ENCODE data around the gene KCNJ9. TPM values are rescaled to one million over a fixed set of nuclear protein-coding genes. Genes with fewer than 3 reads are reported as not detected.

The KCNJ9 gene
- total RNA-seq, 1 experiment from 2014 or later: 0.05 TPM

DNA sequence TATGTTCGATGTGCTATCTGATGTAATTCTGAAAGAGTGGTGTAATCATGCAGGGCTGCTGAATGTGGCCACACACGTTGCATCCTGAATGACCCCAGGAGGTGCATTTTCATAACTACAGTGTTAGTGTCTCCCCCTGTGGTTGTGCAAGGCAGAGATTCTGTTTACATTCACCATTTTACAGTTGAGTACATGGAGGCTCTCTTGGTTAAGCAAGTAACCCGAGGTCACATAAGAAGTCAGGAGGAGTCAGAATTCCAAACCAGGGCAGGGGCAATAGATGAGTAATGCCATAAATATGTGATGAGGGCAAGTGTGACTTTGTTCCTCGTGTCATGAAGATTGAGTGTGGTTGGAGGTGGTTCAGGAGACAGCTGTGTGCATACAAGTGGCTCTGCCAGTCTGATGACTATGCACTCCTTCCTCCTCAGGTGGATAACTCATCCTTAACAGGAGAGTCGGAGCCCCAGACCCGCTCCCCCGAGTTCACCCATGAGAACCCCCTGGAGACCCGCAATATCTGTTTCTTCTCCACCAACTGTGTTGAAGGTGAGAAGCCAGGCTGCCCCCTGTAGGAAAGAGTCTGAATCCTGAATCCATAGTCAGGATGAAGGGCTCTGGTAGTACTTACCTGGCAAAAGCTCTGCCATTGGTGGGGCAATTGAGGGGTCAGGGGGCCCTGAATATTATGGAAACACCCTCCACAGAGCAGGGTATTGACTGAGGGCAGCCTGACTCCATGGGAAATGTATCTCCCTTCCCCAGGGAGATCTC lies 43.6 kb downstream of the KCNJ9 start:
- Histone ChIP-seq H3K9me3 (ENCODE audit: control insufficient read depth in 1 of 2, insufficient read depth in 1 of 2, low read depth in 1 of 2, low read length in 2 of 2) (no peaks in the 10 kb centered on the region), H3K79me2 (ENCODE audit: insufficient read depth, low read length) (no peaks in the 10 kb centered on the region), H4K20me1 (ENCODE audit: insufficient read depth) (no peaks in the 10 kb centered on the region), H3K27me3 (ENCODE audit: insufficient read depth, low read length) (no peaks in the 10 kb centered on the region), H3K4me1 (ENCODE audit: control insufficient read depth in 1 of 2, insufficient read depth in 2 of 2, low read length in 2 of 2) (peaks cover 15 to 31% of the 10 kb centered on the region in 2 experiments), H3K36me3 (ENCODE audit: control insufficient read depth in 1 of 2, insufficient read depth in 2 of 2, low read length in 2 of 2) (no peaks in the 10 kb centered on the region), H3K9ac (ENCODE audit: low read length) (no peak overlapping the region), H3K4me2 (ENCODE audit: low read length) (peak overlapping the region; percentile 71), H3K9me2 (ENCODE audit: insufficient read depth) (0 out of 2 replicates have a peak, but pooled peaks cover 2% of the 10 kb centered on the region), H3K27ac (ENCODE audit: low read depth, low read length) (no peak overlapping the region), H3K4me3 (replicated peaks in 1 of 2; ENCODE audit: low read depth in 1 of 2, low read length in 2 of 2) (peak overlapping the region in 1 of 2 experiments; percentile 39; a peak in 2 of 4 replicates), H2AFZ (ENCODE audit: low read depth, low read length, poor library complexity, severe bottlenecking) (peak overlapping the region; percentile 31)
- RAD21 ChIA-PET (ENCODE audit: low non-redundant PET in 1 of 2, low total read pairs in 2 of 2, uncharacterized antibody in 2 of 2, unreplicated experiment in 2 of 2): interaction anchor here in 1 of 2 experiments (0.7 kb wide), 1 partner anchor 27 kb away, joined by 3 read pairs; the partner anchor contains the start of gene IGSF8
- CTCF ChIA-PET: interaction anchor here (1.2 to 1.6 kb wide), 2 partner anchors 9 to 68 kb away, joined by 3 read pairs; no protein-coding TSS in a partner anchor
- POLR2A ChIA-PET: no interaction called here
- DNase-seq (ENCODE audit: low read depth, low spot score) (peak; percentile 52), ATAC-seq (peak; percentile 78)
- intact Hi-C loops (cut with micrococcal nuclease): no loop called here
- TF ChIP-seq ZFX (IDR thresholded peaks at IDR 0.05): no peak
- no peak for TF ChIP-seq YY1 (IDR thresholded peaks at IDR 0.05; ENCODE audit: extremely low read depth, insufficient replicate concordance, low read depth, low read length)
- TF ChIP-seq POLR2AphosphoS5 (IDR thresholded peaks at IDR 0.05; ENCODE audit: low read depth, low read length): 0 out of 2 replicates have a peak, but pooled peaks have one; percentile 23
- TF ChIP-seq RAD21 (IDR thresholded peaks at IDR 0.05; ENCODE audit: low read depth): peak; percentile 10; the same call in 1 of the 2 replicates
- TF ChIP-seq JUND (IDR thresholded peaks at IDR 0.05): peak; percentile 80
- no peak for TF ChIP-seq POLR2A (IDR thresholded peaks at IDR 0.05; ENCODE audit: borderline replicate concordance, extremely low read depth, insufficient read depth, insufficient read length)
- TF ChIP-seq SRF (IDR thresholded peaks at IDR 0.05; ENCODE audit: low read depth): no peak
- no peak; the same call in 1 of the 2 replicates for TF ChIP-seq CEBPB (IDR thresholded peaks at IDR 0.05; ENCODE audit: low read depth)
- no peak for TF ChIP-seq EZH2phosphoT487 (IDR thresholded peaks at IDR 0.05; ENCODE audit: borderline replicate concordance)
- TF ChIP-seq EGR1 (IDR thresholded peaks at IDR 0.05; ENCODE audit: low read depth): no peak
- peak; percentile 63 for TF ChIP-seq SP1 (IDR thresholded peaks at IDR 0.05; ENCODE audit: low read depth)
- peak; percentile 63 for TF ChIP-seq FOSL1 (IDR thresholded peaks at IDR 0.05; ENCODE audit: low read depth)
- no peak for TF ChIP-seq ZNF274 (IDR thresholded peaks at IDR 0.05; ENCODE audit: low read depth, low read length)
- no peak for TF ChIP-seq ELF1 (IDR thresholded peaks at IDR 0.05; ENCODE audit: borderline replicate concordance, low read depth)
- TF ChIP-seq, protein P1, sequence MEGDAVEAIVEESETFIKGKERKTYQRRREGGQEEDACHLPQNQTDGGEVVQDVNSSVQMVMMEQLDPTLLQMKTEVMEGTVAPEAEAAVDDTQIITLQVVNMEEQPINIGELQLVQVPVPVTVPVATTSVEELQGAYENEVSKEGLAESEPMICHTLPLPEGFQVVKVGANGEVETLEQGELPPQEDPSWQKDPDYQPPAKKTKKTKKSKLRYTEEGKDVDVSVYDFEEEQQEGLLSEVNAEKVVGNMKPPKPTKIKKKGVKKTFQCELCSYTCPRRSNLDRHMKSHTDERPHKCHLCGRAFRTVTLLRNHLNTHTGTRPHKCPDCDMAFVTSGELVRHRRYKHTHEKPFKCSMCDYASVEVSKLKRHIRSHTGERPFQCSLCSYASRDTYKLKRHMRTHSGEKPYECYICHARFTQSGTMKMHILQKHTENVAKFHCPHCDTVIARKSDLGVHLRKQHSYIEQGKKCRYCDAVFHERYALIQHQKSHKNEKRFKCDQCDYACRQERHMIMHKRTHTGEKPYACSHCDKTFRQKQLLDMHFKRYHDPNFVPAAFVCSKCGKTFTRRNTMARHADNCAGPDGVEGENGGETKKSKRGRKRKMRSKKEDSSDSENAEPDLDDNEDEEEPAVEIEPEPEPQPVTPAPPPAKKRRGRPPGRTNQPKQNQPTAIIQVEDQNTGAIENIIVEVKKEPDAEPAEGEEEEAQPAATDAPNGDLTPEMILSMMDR (IDR thresholded peaks at IDR 0.05 in 2 of 3, conservative IDR thresholded peaks at IDR 0.05 in 1 of 3; ENCODE audit: borderline replicate concordance in 1 of 3, insufficient read depth in 1 of 3, low read depth in 2 of 3, low read length in 2 of 3): peak in 1 of 3 experiments; percentile 27; a peak in 1 of 6 replicates
- TF ChIP-seq, protein P2, sequence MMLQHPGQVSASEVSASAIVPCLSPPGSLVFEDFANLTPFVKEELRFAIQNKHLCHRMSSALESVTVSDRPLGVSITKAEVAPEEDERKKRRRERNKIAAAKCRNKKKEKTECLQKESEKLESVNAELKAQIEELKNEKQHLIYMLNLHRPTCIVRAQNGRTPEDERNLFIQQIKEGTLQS (IDR thresholded peaks at IDR 0.05): no peak; the same call in 1 of the 2 replicates
- TF ChIP-seq, protein P3, sequence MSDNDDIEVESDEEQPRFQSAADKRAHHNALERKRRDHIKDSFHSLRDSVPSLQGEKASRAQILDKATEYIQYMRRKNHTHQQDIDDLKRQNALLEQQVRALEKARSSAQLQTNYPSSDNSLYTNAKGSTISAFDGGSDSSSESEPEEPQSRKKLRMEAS (IDR thresholded peaks at IDR 0.05): peak; percentile 63
- TF ChIP-seq CBX3 (IDR thresholded peaks at IDR 0.05; ENCODE audit: low read depth): 0 out of 2 replicates have a peak, but pooled peaks have one; percentile 64
- TF ChIP-seq REST (IDR thresholded peaks at IDR 0.05; ENCODE audit: low read depth): no peak
- BruUV-seq (replicated peaks): no TSS peak
